Activated gamma-delta T cell (primary cell): ENCODE results near the gene WWTR1.

Experiments
- DNase-seq: peaks from one replicate; lab custom pipeline; 2025; lab: John Stamatoyannopoulos, UW

WWTR1 gene

GRCh38 chr3:149497966-149498670 is 159.7 kb downstream of the WWTR1 start:
- DNase-seq = no peak

- DNase-seq = no peak
These were observed 160.9 kb downstream of the WWTR1 start for GRCh38 chr3:149496891-149497290.

- DNase-seq = no peak
These were observed 162.2 kb downstream of the WWTR1 start for GRCh38 chr3:149495581-149496125.

- DNase-seq = no peak
These were observed 162.9 kb downstream of the WWTR1 start for GRCh38 chr3:149494759-149495580.

DNA sequence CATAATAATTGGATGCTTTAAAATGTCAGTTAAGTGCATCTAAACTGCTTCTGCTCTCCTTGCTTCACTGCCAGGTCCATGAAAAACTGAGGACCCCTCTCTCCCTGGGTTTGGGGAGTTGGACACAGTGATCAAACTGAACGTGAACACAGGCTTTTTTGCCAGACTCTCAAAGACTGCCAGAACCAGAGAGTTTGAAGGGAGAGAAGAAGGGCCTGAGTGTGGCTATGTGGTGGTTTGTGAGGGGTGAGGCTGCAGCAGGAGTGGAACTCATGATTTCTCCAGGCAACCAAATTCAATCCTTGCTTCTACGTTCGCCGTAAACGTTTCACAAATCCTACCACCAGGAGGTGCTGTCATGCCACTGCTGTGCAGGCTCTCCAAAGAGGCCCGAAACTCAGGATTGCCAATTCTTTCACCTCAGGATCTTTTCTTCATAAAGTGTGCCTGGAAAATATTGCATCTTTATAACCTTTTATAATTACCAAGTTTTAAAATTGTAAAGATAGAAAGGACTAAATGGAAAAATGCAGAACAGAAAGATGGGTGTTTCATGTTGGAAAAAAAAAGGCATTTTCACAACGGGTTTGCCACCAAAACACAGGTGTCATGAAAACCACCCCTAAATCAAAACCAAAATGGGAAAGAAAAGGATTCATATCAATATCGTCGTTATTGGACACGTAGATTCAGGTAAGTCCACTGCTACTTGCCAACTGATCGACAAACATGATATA is 163.6 kb downstream of the WWTR1 start:
- no peak for DNase-seq

GRCh38 chr3:149493315-149494021 is 164.4 kb downstream of the WWTR1 start:
- no peak for DNase-seq

DNA sequence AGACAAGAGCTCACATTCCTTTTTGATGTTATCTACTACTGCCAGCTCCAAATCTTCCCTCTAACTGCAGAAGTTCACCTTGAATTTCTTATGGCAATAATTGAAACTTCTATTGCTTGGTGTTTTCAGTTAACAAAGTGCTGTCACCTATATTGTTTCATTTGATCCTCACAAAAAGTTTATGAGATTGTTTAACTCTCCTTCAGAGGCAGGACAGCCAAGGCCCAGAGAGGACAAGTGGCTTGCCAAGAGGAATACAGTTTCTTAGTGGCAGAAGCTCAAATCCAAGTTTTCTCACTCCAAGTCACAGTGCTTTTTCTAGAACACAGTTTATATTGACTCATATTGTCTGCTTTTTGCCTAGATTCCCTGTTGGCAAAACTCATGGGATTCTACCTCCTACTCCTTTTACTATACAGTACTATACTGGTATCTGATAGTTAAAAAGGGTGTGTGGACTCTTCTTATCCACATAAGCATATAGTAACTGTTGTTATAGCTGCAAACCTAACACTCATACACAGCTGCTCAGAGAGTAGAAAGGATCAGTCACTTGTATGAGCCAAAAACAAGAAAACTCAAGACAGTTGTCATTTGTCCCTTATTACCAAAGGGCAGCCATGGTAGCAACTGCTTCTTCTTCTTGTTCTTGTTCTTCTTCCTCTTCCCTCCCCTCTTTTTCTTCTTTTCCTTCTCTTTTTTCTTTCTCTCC is 167.4 kb downstream of the WWTR1 start:
- no peak for DNase-seq

DNA sequence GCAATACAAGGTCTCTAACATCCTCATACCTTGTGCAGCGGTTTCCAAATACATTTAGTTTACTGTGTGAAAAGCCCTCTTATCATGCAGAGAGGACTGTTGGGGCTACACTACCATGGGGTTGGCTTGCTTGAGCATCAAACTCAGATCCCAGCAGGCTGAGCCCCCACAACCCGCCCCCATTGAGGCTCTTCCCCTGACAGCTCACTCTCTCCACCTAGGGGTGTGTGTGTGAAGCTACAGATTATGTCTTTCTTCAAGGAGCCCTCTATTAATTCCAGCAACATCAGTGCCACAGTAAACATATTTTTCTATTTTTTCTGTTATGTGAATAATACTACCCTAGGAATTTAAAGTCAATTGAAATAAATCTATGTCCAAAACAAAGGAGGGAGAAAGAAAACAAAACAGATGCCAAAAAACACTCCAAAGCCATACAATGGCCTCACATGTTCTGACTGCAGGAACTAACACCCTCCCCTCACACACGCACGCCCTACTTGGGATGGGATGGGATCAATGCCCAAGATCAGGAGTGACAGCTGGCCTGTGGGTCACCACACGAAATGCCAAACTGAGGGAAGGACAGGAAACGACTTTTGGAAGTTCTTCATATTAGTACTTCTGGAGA is 168.7 kb downstream of the WWTR1 start:
- no peak for DNase-seq

DNA sequence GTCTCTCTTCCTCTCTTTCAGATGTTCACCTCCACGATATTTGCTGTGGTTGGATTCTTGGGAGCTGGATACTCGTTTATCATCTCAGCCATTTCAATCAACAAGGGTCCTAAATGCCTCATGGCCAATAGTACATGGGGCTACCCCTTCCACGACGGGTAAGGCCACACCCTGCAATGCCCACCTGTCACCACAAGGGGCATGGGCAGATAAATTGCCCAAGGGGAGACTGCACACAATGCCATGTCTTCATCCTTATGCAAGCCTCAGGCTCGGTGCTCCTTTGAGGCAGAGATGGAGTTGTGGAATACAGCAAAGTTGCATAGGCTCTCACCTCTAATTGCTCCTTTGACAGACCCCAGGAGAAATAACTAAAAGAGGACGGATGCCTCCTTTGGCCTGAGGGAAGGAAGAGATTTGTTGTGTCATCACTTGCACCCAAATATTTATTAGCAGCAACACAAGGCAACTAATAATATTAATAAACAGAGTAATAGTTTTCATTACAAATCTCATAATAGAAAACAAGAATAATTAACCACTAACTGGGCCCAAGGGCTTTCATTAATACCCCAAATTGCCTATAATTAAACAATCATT is 170.1 kb downstream of the WWTR1 start:
- DNase-seq = no peak

DNA sequence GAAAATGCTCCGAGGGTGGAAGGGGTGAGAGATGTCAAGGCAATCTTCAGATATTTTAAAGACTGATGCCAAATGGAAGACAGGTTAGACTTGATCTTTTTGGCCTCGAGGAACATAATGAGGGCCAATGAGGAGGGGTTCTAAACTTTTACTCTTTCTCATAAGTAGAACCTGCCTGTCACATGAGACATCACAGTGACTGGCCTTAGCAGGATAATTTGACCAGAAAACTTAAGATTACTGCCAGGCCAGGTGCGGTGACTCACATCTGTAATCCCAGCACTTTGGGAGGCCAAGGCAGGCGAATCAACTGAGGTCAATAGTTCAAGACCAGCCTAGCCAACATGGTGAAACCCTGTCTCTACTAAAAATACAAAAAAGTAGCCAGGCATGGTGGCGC is 171.1 kb downstream of the WWTR1 start:
- no peak for DNase-seq

DNA sequence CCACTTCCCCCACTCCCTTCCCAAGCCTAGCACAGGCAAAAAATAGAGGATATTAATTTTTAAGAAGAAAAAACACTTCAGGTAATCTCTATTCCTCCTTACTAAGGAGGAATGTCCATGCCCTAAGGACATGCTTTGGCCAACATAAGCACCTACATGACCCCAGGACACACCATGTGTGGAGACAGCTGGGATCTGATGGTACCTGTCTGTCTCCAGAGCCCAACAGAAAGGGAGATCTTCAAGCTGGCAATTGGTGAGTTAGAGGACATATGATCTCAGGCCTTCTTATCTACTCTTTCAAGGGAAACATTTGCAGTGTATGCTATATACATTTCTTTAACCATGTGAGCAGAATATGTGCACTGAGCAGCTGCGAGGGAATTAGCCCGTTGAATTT is 176.3 kb downstream of the WWTR1 start:
- DNase-seq = no peak

DNA sequence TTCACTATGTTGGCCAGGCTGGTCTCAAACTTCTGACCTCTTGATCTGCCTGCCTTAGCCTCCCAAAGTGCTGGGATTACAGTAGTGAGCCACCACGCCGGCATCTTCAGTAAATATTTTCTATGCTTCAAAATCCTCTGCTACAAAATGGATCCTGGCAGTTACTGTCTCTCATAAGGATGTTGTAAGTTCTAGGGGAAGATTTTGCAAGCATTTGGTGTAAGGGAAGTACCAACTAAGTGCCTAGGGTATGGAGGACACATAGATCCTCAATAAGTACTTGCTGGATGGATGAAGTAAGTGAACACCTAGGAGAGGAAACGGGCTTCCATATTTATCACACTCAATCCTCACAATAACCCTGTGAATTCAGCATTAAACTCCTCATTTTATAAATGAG is 176.8 kb downstream of the WWTR1 start:
- no peak for DNase-seq

- DNase-seq = no peak
These were observed 177.4 kb downstream of the WWTR1 start for GRCh38 chr3:149480326-149481017.

DNA sequence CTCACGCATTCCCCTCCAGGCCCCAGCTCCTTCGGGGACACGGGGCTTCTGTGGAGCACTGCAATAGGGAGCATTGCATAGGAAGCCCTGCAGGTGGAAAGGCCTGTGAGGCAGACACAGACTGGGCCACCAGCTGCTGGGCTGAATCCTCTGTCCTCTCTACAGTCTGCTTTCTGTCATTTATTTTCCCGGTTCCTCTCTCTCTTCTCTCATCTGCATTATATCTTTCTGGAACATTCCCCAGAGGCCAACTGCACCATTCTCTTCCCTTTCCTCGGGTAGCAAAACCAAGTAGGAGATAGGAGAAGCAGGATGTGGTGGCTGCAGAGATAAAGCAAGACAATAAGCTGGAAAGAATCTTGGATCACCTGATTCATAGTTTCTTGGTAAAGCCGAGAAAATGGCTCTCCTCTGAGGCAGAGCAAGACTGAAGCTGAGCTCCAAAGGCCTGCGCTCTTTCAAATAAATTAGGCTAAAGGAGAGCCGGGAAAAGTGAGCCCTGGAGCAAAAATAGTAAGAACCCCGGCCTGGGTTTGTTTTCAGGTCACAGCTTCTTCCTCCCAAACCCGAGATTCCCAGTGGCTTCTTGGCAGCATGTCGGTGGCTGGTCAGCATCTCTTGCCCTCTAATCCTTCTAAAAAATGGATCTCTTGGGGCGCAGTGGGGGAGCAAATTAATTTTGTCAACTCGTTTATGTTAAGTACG is 178.1 kb downstream of the WWTR1 start:
- no peak for DNase-seq

DNA sequence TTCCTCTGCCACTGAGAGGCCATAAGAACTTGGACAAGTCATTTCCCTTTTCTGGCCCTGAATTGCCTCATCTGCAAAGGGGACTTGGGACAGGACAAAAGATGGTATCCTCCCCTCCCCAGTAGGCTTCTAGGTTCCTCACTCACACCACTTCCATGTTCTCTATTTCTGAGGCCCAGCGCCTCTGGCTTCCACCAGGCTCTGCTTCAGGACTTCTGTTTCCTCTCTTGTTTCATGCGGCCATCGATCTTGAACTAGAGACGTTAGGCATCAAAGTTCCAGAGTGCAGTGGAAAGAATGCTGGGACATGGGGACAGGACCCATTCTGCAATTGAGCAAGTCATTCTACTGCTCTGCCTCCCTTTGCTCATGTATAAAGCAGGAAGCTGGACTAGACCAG is 181.6 kb downstream of the WWTR1 start:
- DNase-seq = no peak

GRCh38 chr3:149475451-149476060 is 182.3 kb downstream of the WWTR1 start:
- no peak for DNase-seq

DNA sequence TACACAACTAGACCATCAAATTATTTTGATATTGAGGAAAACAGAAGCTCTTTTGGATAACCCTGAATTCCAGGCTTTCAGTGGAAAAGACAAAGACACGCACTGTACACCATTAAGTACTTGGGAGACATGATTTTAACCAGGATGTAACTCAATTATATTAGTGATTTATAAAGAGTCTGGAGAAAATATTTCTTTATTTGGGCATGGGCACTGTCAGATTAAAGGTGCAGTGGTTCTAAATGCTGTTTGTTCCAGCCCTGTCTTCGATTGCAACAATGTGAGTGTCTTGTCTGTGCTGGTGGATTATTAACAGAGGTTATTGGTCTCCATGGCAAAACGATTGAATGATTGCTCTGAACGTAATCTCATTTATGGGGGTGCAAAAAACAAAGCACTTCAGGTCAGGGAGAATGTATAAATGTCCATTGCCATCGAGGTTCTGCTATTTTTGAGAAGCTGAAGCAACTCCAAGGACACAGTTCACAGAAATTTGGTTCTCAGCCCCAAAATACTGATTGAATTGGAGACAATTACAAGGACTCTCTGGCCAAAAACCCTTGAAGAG is 183.5 kb downstream of the WWTR1 start, which contains the start of gene TM4SF4:
Gene TM4SF4, plus strand, starts transcription at position 448 of the 568 bp plus-strand sequence. CDS start 181 bp downstream, outside the sequence.
- no peak for DNase-seq
